H1 (cell line): ENCODE results near the gene CLINT1. TPM values are rescaled to one million over a fixed set of nuclear protein-coding genes. Genes with fewer than 3 reads are reported as not detected.

ENCODE experiments used
- CTCF ChIA-PET: fragments of 300-600 bp; sonication (Branson Sonifier 250); formaldehyde crosslinking; loops from one replicate; lab custom pipeline; 2021; ENCODE audit not compliant: partially characterized antibody; lab: Charles Lee
- POLR2A ChIA-PET: fragments of 300-600 bp; sonication (Branson Sonifier 250); formaldehyde crosslinking; loops from one replicate; lab custom pipeline; 2021; ENCODE audit warnings: inconsistent platforms; ENCODE audit not compliant: partially characterized antibody; lab: Charles Lee
- DNase-seq, 2 experiments: peaks; one replicate each; pipeline versions ENCODE4 v3.0.0 to v3.0.0-alpha.2; 2010 to 2022; ENCODE audit warnings: low spot score in 2 of 2, low read depth in 1 of 2, mixed read lengths in 1 of 2
- FAIRE-seq: peaks from 2 replicates; lab custom pipeline; 2011; peaks lifted over from hg19 to GRCh38; lab: Jason Lieb, UNC
- H2AFZ ChIP-seq: 2 replicates; pipeline ENCODE4 v1.8.1; 2012; ENCODE audit warnings: low read length, inconsistent platforms
- H2AK5ac ChIP-seq: 2 replicates; pipeline ENCODE4 v1.6.1; 2013; ENCODE audit warnings: low read depth, low read length
- H2BK120ac ChIP-seq: replicated peaks from 2 replicates; pipeline ENCODE3; 2013; ENCODE audit warnings: low read depth, low read length, inconsistent platforms
- H2BK12ac ChIP-seq: 2 replicates; pipeline ENCODE4 v1.6.1; 2013; ENCODE audit warnings: low read depth, low read length
- H2BK15ac ChIP-seq: 2 replicates; pipeline ENCODE4 v1.6.1; 2013; ENCODE audit warnings: low read length
- H2BK20ac ChIP-seq: 2 replicates; pipeline ENCODE4 v1.6.1; 2013; ENCODE audit warnings: low read length
- H2BK5ac ChIP-seq: 2 replicates; pipeline ENCODE4 v1.6.1; 2013; ENCODE audit warnings: low read depth, low read length
- H3K14ac ChIP-seq: 2 replicates; pipeline ENCODE4 v1.6.1; 2013; ENCODE audit warnings: inconsistent platforms; ENCODE audit not compliant: insufficient read length
- H3K18ac ChIP-seq: 2 replicates; pipeline ENCODE4 v1.6.1; 2013; ENCODE audit warnings: low read length; ENCODE audit errors: extremely low read depth
- H3K23ac ChIP-seq: 2 replicates; pipeline ENCODE4 v1.6.1; 2013; ENCODE audit warnings: inconsistent platforms; ENCODE audit not compliant: insufficient read length
- H3K23me2 ChIP-seq: 2 replicates; pipeline ENCODE4 v1.6.1; 2013; ENCODE audit warnings: low read depth, low read length
- H3K27ac ChIP-seq: 2 replicates; pipeline ENCODE4 v1.6.1; 2011; ENCODE audit warnings: low read depth, low read length, inconsistent platforms
- H3K27me3 ChIP-seq, 4 experiments: replicated peaks in 1 of 4; 1 replicate in 1 of 4; 2 replicates in 3 of 4; pipeline versions ENCODE4 v1.6.1 to v1.8.1; 2011 to 2013; ENCODE audit warnings: low read length in 3 of 4, mild to moderate bottlenecking in 3 of 4, inconsistent platforms in 2 of 4, mixed read lengths in 2 of 4, moderate library complexity in 1 of 4; ENCODE audit not compliant: control insufficient read depth in 3 of 4, insufficient read depth in 3 of 4; ENCODE audit errors: extremely low read depth in 1 of 4
- H3K36me3 ChIP-seq, 4 experiments: 2 replicates each; pipeline versions ENCODE4 v1.6.1 to v1.8.1; 2011 to 2013; ENCODE audit warnings: mild to moderate bottlenecking in 4 of 4, low read length in 3 of 4, moderate library complexity in 2 of 4, control low read depth in 1 of 4, inconsistent platforms in 1 of 4; ENCODE audit not compliant: insufficient read depth in 4 of 4, control insufficient read depth in 2 of 4
- H3K4ac ChIP-seq: replicated peaks from 2 replicates; pipeline ENCODE3; 2013; ENCODE audit warnings: low read length, low read depth, mixed read lengths, inconsistent platforms; ENCODE audit not compliant: insufficient read length
- H3K4me1 ChIP-seq, 4 experiments: replicated peaks in 1 of 4; 1 replicate in 1 of 4; 2 replicates in 3 of 4; pipeline versions ENCODE4 v1.6.1 to v1.8.1; 2011 to 2013; ENCODE audit warnings: low read length in 3 of 4, inconsistent platforms in 2 of 4, mixed read lengths in 1 of 4; ENCODE audit not compliant: insufficient read depth in 4 of 4, control insufficient read depth in 3 of 4
- H3K4me2 ChIP-seq, 2 experiments: 2 replicates each; pipeline versions ENCODE4 v1.6.1 to v1.8.1; 2011 to 2013; ENCODE audit warnings: low read depth in 2 of 2, low read length in 2 of 2, control low read depth in 1 of 2, inconsistent platforms in 1 of 2, mild to moderate bottlenecking in 1 of 2; ENCODE audit not compliant: insufficient read depth in 1 of 2
- H3K4me3 ChIP-seq, 4 experiments: fragments of 200-600, 300-600 bp in 1 of 4; sonication (generic), shearing (Covaris generic), sonication (Bioruptor Twin) in 1 of 4; 2 replicates each; pipeline versions ENCODE4 v1.5.1 to v1.8.1; 2011 to 2016; ENCODE audit warnings: low read length in 4 of 4, low read depth in 3 of 4, control low read depth in 2 of 4, inconsistent platforms in 2 of 4, mild to moderate bottlenecking in 2 of 4, mixed read lengths in 1 of 4, moderate library complexity in 1 of 4; ENCODE audit not compliant: insufficient read depth in 2 of 4; ENCODE audit errors: extremely low read depth in 1 of 4
- H3K56ac ChIP-seq: replicated peaks from 2 replicates; pipeline ENCODE3; 2013; ENCODE audit warnings: low read depth, mild to moderate bottlenecking, mixed read lengths, low read length, inconsistent platforms; ENCODE audit not compliant: insufficient read length
- H3K79me1 ChIP-seq: 2 replicates; pipeline ENCODE4 v1.6.1; 2013; ENCODE audit warnings: low read depth, low read length, control low read depth
- H3K79me2 ChIP-seq, 2 experiments: 2 replicates each; pipeline versions ENCODE4 v1.6.1 to v1.8.1; 2012 to 2013; ENCODE audit warnings: low read length in 2 of 2, mild to moderate bottlenecking in 2 of 2, inconsistent platforms in 1 of 2; ENCODE audit not compliant: insufficient read depth in 2 of 2, control insufficient read depth in 1 of 2
- H3K9ac ChIP-seq, 4 experiments: replicated peaks in 1 of 4; 1 replicate in 1 of 4; 2 replicates in 3 of 4; pipeline versions ENCODE4 v1.6.1 to v1.8.1; 2011 to 2013; ENCODE audit warnings: low read depth in 3 of 4, low read length in 3 of 4, control low read depth in 2 of 4, mild to moderate bottlenecking in 2 of 4, moderate library complexity in 2 of 4, inconsistent platforms in 1 of 4; ENCODE audit errors: extremely low read depth in 1 of 4
- H3K9me3 ChIP-seq, 2 experiments: 2 replicates each; pipeline versions ENCODE4 v1.6.1 to v1.8.1; 2012 to 2013; ENCODE audit warnings: mild to moderate bottlenecking in 2 of 2, moderate library complexity in 2 of 2, control low read depth in 1 of 2, inconsistent platforms in 1 of 2, low read depth in 1 of 2, low read length in 1 of 2, mixed read lengths in 1 of 2; ENCODE audit not compliant: insufficient read depth in 2 of 2
- H4K20me1 ChIP-seq, 2 experiments: replicated peaks in 1 of 2; 2 replicates each; pipeline versions ENCODE3 to v1.8.1; 2011 to 2013; ENCODE audit warnings: inconsistent platforms in 2 of 2, low read length in 2 of 2, mild to moderate bottlenecking in 1 of 2; ENCODE audit not compliant: insufficient read depth in 2 of 2, control insufficient read depth in 1 of 2
- H4K5ac ChIP-seq: 2 replicates; pipeline ENCODE4 v1.6.1; 2013; ENCODE audit warnings: low read length, low read depth, mixed read lengths, inconsistent platforms; ENCODE audit not compliant: insufficient read length
- H4K8ac ChIP-seq: 2 replicates; pipeline ENCODE4 v1.8.0; 2013; ENCODE audit warnings: mild to moderate bottlenecking, moderate library complexity, low read length, inconsistent platforms; ENCODE audit not compliant: insufficient read depth; ENCODE audit errors: extremely low read depth
- H4K91ac ChIP-seq: replicated peaks from 2 replicates; pipeline ENCODE3; 2013; ENCODE audit warnings: low read length, mixed read lengths, inconsistent platforms; ENCODE audit not compliant: insufficient read length
- GABPA ChIP-seq: IDR thresholded peaks from 2 replicates; pipeline ENCODE4 v1.6.1; 2011; ENCODE audit warnings: mild to moderate bottlenecking, low read length, moderate library complexity, borderline replicate concordance; ENCODE audit not compliant: insufficient read depth
- KDM1A ChIP-seq: fragments of 200-600, 300-600 bp; sonication (generic); IDR thresholded peaks from 2 replicates; pipeline ENCODE4 v1.7.1; 2016; ENCODE audit warnings: mild to moderate bottlenecking, low read length, borderline replicate concordance
- POLR2AphosphoS5 ChIP-seq: IDR thresholded peaks from 2 replicates; pipeline ENCODE4 v1.6.1; 2011; ENCODE audit warnings: low read depth, low read length
- RAD21 ChIP-seq, 2 experiments: IDR thresholded peaks in 1 of 2; conservative IDR thresholded peaks in 1 of 2; 2 replicates each; pipeline ENCODE4 v1.6.1; 2011; ENCODE audit warnings: low read depth in 2 of 2, low read length in 2 of 2, improper control_type of control experiment in 1 of 2, inconsistent platforms in 1 of 2, mild to moderate bottlenecking in 1 of 2, moderate library complexity in 1 of 2
- RNF2 ChIP-seq: fragments of 200-900, 300-1000 bp; sonication (generic); IDR thresholded peaks from 2 replicates; pipeline ENCODE4 v1.7.1; 2016; ENCODE audit warnings: borderline replicate concordance, low read depth, mild to moderate bottlenecking, antibody characterized with exemption, low read length; ENCODE audit not compliant: poor library complexity, severe bottlenecking; ENCODE audit errors: missing control alignments
- SP4 ChIP-seq: IDR thresholded peaks from 2 replicates; pipeline ENCODE4 v1.6.1; 2012; ENCODE audit warnings: low read length, inconsistent platforms
- SUZ12 ChIP-seq: fragments of 200-600 bp; sonication (generic); IDR thresholded peaks from 2 replicates; pipeline ENCODE4 v1.6.1; 2012; ENCODE audit warnings: mild to moderate bottlenecking, inconsistent platforms, low read length, moderate library complexity, mixed read lengths
- TCF12 ChIP-seq: IDR thresholded peaks from 2 replicates; pipeline ENCODE4 v1.6.1; 2011; ENCODE audit warnings: low read depth, mild to moderate bottlenecking, low read length
- WGBS, 2 experiments: shearing (Covaris generic) in 1 of 2; methylation state at CpG; one replicate each; pipeline versions ENCODE4 v1.1.6 to v1.1.7; 2013 to 2015; ENCODE audit warnings: low lambda C conversion rate in 2 of 2, mixed read lengths in 2 of 2, inconsistent platforms in 1 of 2, low coverage in 1 of 2, missing lambda C conversion rate in 1 of 2; ENCODE audit not compliant: insufficient replicate concordance in 2 of 2, insufficient coverage in 1 of 2, insufficient read length in 1 of 2; ENCODE audit errors: extremely low coverage in 1 of 2, missing lambda C conversion rate in 1 of 2; 5-methylcytosine and 5-hydroxymethylcytosine counted together
- polyA plus RNA-seq, 7 experiments: library from polyadenylated mRNA; depleted of rRNA in 3 of 7; stranded (reverse) in 5 of 7; unstranded in 2 of 7; fragments of >200 nt in 5 of 7; fragments of 200-250 nt in 2 of 7; gene quantifications; 1 replicate in 5 of 7; 2 replicates in 1 of 7; 4 replicates in 1 of 7; pipeline versions ENCODE4 v1.2.1 to v1.2.3, GENCODE V29; 2011 to 2013; ENCODE audit warnings: missing spikeins in 2 of 7, mixed read lengths in 2 of 7
- total RNA-seq: library from RNA; stranded (reverse); fragmentation: NEBNext Ultra II Directional; extraction: Animal tissue kit (Norgen Biotek cat#: 25700); gene quantifications from 2 replicates; pipeline ENCODE4 v1.2.1, GENCODE V29; 2021

Gene CLINT1
- total and polyA plus RNA-seq, 2 of the 8 experiments (the other 6 are each of a cell fraction or from before 2014, with no cell fraction given), result 85.9 to 140 TPM

DNA sequence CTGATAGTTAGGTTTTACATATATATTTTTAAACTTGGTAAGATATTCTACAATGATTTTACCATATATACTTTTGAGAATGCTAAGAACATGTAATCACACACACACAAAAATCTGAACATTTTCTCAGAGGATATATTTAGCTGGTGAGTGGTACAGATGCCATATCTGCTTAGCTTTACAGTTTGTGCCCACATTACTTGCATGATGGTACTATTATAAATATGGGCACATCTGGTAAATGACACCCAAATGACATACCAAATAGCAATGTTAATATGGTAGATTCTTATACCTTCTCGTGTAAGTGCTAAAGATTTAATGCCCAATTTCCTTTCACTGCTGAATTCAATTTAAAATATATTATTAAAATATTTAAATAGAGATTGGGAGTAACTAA is 58.8 kb downstream of the CLINT1 start:
- Histone ChIP-seq H3K4ac (no peak overlapping the region), H2BK120ac (no peak overlapping the region), H2BK5ac (no peak overlapping the region), H2BK12ac (no peak overlapping the region), H2BK15ac (no peak overlapping the region), H2BK20ac (no peak overlapping the region), H3K23ac (no peak overlapping the region), H3K18ac (no peak overlapping the region), H3K23me2 (no peaks in the 10 kb centered on the region), H3K79me1 (no peaks in the 10 kb centered on the region), H4K20me1 (no peaks in the 10 kb centered on the region), H4K91ac (no peak overlapping the region), H3K79me2 (no peaks in the 10 kb centered on the region), H3K4me3 (no peak overlapping the region), H2AFZ (no peak overlapping the region), H3K9me3 (no peaks in the 10 kb centered on the region), H2AK5ac (no peak overlapping the region), H3K4me2 (no peak overlapping the region), H3K9ac (no peak overlapping the region), H3K14ac (no peak overlapping the region), H4K5ac (no peak overlapping the region), H3K27me3 (no peaks in the 10 kb centered on the region), H3K56ac (no peak overlapping the region), H3K36me3 (peaks cover 3 to 26% (median 9%) of the 10 kb centered on the region in 4 experiments), H3K4me1 (no peaks in the 10 kb centered on the region), H3K27ac (no peak overlapping the region), H4K8ac (no peak overlapping the region)
- DNase-seq (no peak), FAIRE-seq (no peak)
- WGBS, 2 experiments, result 89% methylated on average over 1 of the region's 1 CpG; no CpG with 5 or more reads in 1 of the 2 experiments
- CTCF ChIA-PET, result interaction anchor here (1.7 kb wide), 1 partner anchor 13 kb away, joined by 5 read pairs; no protein-coding TSS in a partner anchor
- no peak for TF ChIP-seq TCF12
- TF ChIP-seq GABPA, result no peak
- TF ChIP-seq SUZ12, result no peak
- no peak for TF ChIP-seq SP4
- TF ChIP-seq KDM1A, result no peak
- TF ChIP-seq RNF2, result no peak
- TF ChIP-seq RAD21 (IDR thresholded peaks at IDR 0.05 in 1 of 2, conservative IDR thresholded peaks at IDR 0.05 in 1 of 2; ENCODE audit: low read depth in 2 of 2, low read length in 2 of 2), result no peak
- TF ChIP-seq POLR2AphosphoS5, result no peak
- POLR2A ChIA-PET, result interaction anchor here (1.5 kb wide), 1 partner anchor 8 kb away, joined by 3 read pairs; no protein-coding TSS in a partner anchor
